ENCODE data around the gene PLK1. TPM values are rescaled to one million over a fixed set of nuclear protein-coding genes. Genes with fewer than 3 reads are reported as not detected.

PLK1 gene
- total and polyA plus RNA-seq, 2 of the 13 experiments (the other 11 are each of a cell fraction or from before 2014, with no cell fraction given), result 71.5 to 76.3 TPM

- 0 out of 2 replicates have a peak, but pooled peaks have one; percentile 21 for TF ChIP-seq SPEN (CRISPR knock-in tag; IDR thresholded peaks at IDR 0.05; ENCODE audit: low read depth)
- no peak for TF ChIP-seq HNRNPUL1 (IDR thresholded peaks at IDR 0.05; ENCODE audit: low read depth, low read length)
- TF ChIP-seq ZFP82 (CRISPR knock-in tag; IDR thresholded peaks at IDR 0.05; ENCODE audit: borderline replicate concordance), result peak; percentile 23; the same call in 1 of the 2 replicates
- TF ChIP-seq SAFB2 (CRISPR knock-in tag; IDR thresholded peaks at IDR 0.05; ENCODE audit: borderline replicate concordance, low read depth), result 0 out of 2 replicates have a peak, but pooled peaks have one; percentile 59
- TF ChIP-seq ZNF784 (CRISPR knock-in tag; IDR thresholded peaks at IDR 0.05; ENCODE audit: borderline replicate concordance), result 0 out of 2 replicates have a peak, but pooled peaks have one; percentile 2
- no peak for TF ChIP-seq RBM39 (IDR thresholded peaks at IDR 0.05; ENCODE audit: low read depth, low read length, poor library complexity, severe bottlenecking)
- 0 out of 2 replicates have a peak, but pooled peaks have one; percentile 44 for TF ChIP-seq IRF9 (CRISPR knock-in tag; IDR thresholded peaks at IDR 0.05; ENCODE audit: borderline replicate concordance)
- TF ChIP-seq MED1 (CRISPR knock-in tag; IDR thresholded peaks at IDR 0.05), result 0 out of 2 replicates have a peak, but pooled peaks have one; percentile 6
- TF ChIP-seq PITX1 (CRISPR knock-in tag; IDR thresholded peaks at IDR 0.05), result 0 out of 2 replicates have a peak, but pooled peaks have one; percentile 33
- 0 out of 2 replicates have a peak, but pooled peaks have one; percentile 6 for TF ChIP-seq SP5 (CRISPR knock-in tag; IDR thresholded peaks at IDR 0.05; ENCODE audit: borderline replicate concordance, low read depth)
- TF ChIP-seq NFKB2 (CRISPR knock-in tag; IDR thresholded peaks at IDR 0.05; ENCODE audit: borderline replicate concordance), result 0 out of 2 replicates have a peak, but pooled peaks have one; percentile 11
- TF ChIP-seq TIGD3 (CRISPR knock-in tag; IDR thresholded peaks at IDR 0.05; ENCODE audit: borderline replicate concordance), result 0 out of 2 replicates have a peak, but pooled peaks have one; percentile 2
- TF ChIP-seq ZNF770 (CRISPR knock-in tag; IDR thresholded peaks at IDR 0.05), result peak; percentile 94
- TF ChIP-seq KDM2A (CRISPR knock-in tag; IDR thresholded peaks at IDR 0.05; ENCODE audit: borderline replicate concordance, low read depth), result peak; percentile 8; the same call in 1 of the 2 replicates
- TF ChIP-seq GATAD2A (CRISPR knock-in tag; IDR thresholded peaks at IDR 0.05), result 0 out of 2 replicates have a peak, but pooled peaks have one; percentile 8
- no peak for TF ChIP-seq ZNF282 (IDR thresholded peaks at IDR 0.05; ENCODE audit: partially characterized antibody)
- 0 out of 2 replicates have a peak, but pooled peaks have one; percentile 14 for TF ChIP-seq ZNF704 (CRISPR knock-in tag; IDR thresholded peaks at IDR 0.05; ENCODE audit: borderline replicate concordance)
- TF ChIP-seq CBX1 (IDR thresholded peaks at IDR 0.05; ENCODE audit: low read depth), result no peak
- no peak for TF ChIP-seq ZNF180 (CRISPR knock-in tag; IDR thresholded peaks at IDR 0.05; ENCODE audit: borderline replicate concordance, low read depth)
- no peak for TF ChIP-seq TFE3 (CRISPR knock-in tag; IDR thresholded peaks at IDR 0.05)
- TF ChIP-seq ZNF446 (CRISPR knock-in tag; IDR thresholded peaks at IDR 0.05), result 0 out of 2 replicates have a peak, but pooled peaks have one; percentile 23
Measured at GRCh38 chr16:23642246-23642774, 36.4 kb upstream of the PLK1 start (continued).

Measured in HepG2 (cell line).